Caki2 (cell line): ENCODE measurements around the gene GULP1. TPM values are rescaled to one million over a fixed set of nuclear protein-coding genes. Genes with fewer than 3 reads are reported as not detected.

ENCODE experiments used
- DNase-seq: peaks from one replicate; pipeline ENCODE4 v3.0.0-alpha.2; 2015; ENCODE audit warnings: low read depth
- in situ Hi-C: cut with HindIII; loops from 2 replicates; pipeline ENCODE4 v1.10.0; 2016; ENCODE audit warnings: low sequenced_read_pairs, low pct_unique_long_range_greater_than_20kb, mixed read lengths
- total RNA-seq: library from RNA; depleted of rRNA; stranded (reverse); fragments of >200 nt; shearing (Covaris generic); gene quantifications from 2 replicates; pipeline ENCODE4 v1.2.3, GENCODE V29; 2014; ENCODE audit warnings: low replicate concordance

Gene GULP1
- total RNA-seq, 1 experiment from 2014 or later, result 144 TPM

DNA sequence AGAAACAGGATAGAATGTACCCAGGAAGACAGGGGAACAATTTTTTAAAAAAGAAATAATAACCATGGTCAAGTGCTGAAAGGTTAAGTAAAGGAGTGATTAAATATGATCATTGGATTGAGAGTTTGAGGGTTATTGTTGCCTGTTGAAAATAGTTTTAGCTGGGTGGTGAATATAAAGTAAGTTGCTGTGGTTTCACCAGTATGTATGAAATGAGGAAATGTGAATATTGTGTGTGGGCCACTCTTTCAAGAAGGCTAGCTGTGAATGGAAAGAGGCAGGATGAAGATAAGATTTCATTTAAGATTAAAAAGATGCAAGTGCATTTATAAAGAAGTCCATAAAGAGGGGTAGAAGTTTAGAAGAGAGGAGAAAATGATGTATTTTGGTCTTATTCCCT lies 53.8 kb downstream of the GULP1 start:
- in situ Hi-C loops, result no loop called here
- DNase-seq, result no peak

DNA sequence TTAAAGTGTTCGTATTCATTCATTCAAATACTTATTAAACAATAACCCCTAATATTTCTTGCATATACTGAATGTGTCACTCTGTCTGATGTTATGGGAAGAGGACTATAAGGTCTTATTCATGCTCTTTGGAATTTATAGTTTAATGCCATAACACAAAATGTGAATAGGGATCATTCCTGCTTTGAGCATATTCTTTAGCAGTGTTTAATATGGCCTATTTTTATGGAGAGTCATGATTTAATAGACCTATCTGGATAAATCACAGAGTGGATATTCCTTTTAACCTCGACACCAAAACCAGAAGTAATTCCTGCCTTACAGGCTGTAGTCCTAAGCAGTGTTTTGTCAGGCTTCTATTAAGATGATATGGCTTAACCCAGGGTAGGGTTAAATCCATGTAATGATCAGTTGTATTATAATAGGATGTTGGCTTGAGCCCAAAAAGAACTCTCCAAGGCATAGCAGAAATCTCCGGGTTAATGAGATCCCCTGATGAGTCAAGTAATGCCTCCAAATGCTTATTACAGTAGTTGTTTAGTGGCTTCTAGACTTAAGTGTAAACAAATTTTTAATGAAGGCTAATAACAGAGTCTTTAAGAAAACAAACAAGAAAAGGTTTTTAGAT lies 54.3 kb downstream of the GULP1 start:
- DNase-seq, result no peak
- in situ Hi-C loops, result no loop called here

DNA sequence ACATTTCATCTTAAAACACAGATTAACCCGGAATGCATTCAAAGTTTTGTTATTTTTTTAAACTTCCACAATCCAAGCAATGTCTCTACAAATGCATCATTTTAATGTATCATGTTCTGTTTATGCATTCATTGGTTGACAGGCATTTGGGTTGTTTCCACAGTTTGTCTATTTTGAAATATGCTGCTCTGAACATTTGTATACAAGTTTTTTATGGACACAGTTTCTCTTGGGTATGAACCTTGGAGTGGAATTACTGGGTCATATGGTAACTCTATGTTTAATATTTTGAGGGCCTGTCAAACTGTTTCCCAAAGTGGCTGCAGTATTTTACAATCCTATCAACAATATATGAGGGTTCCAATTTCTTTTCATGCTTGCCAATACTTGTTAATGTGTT lies 57.3 kb downstream of the GULP1 start:
- in situ Hi-C loops, result no loop called here
- no peak for DNase-seq

DNA sequence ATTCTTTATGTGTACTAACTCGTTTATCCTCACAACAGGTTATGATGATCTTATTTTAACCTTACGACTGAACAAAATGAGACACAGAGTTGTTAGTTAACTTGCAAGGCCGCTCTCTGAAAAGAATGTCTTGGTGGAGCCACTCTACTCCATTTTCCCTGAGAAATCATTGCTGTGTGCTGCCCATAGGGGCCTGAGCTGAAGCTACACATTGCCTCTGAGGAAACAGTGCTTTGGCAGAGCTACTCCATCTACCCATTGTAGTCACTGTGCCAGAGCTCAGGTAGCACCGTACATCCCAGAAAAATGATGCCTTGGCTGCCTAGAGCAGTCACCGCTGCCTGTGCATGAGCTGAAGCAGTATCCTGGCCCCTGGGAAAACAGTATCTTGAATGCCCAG lies 61.6 kb downstream of the GULP1 start:
- no peak for DNase-seq
- in situ Hi-C loops, result no loop called here

DNA sequence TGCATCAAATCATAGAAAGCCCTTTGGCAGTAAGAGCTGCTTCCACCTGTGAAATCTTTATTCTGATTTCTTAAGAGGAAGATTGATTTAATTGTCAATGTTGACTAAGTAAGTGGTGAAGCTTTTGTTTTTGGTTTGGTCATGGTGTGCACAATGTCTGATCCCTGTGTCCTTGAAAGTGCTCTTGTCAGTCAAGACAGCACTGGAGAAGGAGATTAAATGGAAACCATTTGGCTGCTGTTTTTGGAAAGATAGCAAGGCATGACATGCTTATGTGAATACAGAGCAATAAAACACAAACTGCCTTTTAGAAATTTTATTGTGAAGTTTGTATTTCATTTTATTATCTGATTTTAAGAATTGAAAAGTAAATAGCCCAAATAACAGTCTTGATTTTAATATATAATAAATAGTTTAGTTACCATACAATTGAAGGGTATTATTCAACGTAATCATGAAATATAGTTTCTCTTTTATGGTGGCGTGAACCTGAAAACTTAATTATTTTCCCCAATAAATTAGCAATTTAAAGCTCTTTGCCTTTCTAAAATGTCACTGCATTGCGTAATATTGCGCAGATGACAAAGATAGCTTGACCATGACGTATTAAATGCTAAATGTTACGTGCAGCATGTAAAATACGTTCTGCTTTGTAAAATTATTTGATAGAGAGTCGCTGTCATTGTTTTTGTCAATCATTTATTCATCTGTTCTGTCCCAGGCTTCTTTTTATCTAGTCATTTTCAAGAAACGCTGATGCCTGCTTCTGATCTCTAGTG lies 69.0 kb downstream of the GULP1 start:
- in situ Hi-C loops, result no loop called here

DNA sequence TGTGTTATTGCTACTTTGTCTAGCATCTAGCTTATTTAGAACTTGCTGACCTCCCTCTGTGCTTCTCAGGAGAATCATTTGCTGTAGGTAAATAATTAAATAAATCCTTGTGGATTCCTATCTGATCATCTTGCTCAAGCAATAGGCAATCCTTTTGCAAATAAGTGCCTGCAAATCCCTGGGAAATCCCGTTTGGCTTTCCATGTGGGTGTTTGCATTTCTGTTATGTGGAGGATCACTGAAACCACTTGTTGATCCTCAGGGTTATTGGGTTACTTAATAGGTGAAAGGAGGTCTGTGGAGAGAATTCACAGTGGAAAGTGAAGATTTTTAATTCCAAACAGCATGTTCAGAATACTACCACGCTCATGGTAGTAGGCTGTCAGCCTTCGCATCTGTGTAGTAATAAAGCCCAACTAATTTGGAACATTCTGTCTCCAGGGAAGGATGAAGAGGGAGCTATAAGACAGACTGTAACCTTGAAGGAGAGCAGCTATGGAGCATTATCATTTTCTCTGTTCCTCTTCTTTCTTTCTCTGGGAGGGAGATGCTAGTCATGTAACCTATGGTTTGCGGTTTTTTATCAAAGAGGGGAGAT lies 72.5 kb downstream of the GULP1 start:
- DNase-seq, result peak; percentile 41
- in situ Hi-C loops, result no loop called here

More for the DNA sequence above, 69.0 kb downstream of the GULP1 start:
- DNase-seq, result no peak

DNA sequence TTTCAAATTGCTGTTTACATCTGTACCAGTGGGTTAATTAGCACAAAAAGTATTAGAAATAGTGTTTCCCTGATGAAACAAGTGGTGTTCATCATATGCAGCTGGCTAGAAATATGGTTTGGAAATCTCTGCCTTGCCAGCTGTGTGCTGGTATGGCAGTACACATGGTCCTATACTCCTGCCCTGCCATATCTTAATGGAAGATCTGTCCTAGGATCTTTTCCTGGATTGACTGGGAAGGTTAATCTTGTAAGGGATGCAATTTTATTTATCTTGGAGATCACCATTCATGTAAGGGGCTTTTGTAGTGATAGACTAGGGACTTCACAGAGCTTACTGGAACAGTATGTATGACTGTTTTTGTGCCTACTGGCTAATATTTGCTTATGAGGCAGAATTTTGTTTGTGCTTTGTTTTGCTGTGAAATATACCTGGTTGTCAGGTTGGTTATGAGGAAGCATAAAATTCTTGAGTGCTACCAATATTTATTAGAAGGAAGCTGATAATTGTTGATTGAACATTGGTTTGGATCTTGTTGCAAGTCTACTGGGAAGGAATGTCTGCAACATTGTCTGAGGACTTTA lies 73.5 kb downstream of the GULP1 start:
- no peak for DNase-seq

DNA sequence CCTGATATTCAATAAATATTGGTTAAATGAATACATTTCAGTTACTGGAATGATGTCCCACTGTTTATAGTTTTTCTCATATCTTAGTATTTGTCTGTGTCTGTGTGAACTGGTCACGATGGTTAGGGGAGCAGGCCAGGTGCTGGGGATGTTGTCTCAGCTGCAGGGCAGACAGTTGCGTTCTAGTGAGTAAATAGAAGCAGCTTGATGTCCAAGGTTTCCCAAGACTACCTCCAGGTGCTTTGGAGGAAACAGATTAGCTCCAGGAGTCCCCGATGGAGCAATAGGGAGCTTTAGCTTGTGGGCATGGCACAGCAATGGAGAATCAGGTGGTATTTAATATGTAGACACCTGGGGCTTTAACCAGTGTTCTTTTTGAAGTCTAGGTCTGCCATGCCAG lies 75.5 kb downstream of the GULP1 start:
- in situ Hi-C loops, result no loop called here
- DNase-seq, result no peak

More for the DNA sequence above, 73.5 kb downstream of the GULP1 start:
- in situ Hi-C loops, result no loop called here

DNA sequence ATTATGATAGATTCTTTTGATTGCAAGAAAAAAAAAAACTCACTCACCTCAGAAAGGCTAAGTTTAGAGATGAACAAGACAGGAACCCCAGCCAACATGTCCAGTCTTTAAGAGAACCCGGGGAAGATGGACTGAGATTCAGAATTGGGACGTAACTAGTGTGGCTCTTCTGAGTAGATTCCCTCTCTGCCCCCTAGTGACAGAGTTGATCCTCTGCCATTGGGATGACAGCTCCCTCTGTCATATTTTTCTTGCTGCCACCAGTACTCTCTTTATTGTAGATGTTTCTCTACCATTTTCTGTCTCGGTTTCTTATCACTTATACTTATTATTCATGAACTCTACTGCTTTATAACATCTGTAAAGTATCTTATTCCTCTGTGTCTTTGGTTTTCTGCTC lies 77.7 kb downstream of the GULP1 start:
- in situ Hi-C loops, result no loop called here

DNA sequence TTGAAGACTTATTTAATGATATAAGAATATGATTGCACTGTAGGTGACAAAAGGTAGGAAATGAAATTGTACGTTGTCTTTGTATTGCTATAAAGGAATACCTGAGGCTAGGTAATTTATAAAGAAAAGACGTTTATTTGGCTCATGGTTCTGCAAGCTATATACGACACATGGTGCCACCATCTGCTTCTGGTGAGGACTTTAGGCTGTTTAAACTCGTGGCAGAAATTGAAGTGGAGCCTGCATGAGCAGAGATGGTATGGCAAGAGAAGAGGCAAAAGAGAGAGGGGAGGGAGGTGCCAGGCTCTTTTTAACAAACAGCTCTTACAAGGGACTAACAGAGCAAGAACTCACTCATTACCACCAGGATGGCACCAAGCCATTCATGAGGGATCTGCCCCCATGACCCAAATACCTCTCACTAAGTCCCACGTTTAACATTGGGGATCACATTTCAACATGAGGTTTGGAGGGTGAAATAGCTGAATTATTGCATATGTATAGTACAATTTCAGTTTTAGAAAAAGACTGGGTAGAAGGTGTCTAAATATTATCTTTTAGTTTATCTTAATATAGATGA lies 86.8 kb downstream of the GULP1 start:
- in situ Hi-C loops, result no loop called here
- no peak for DNase-seq

More for the DNA sequence above, 77.7 kb downstream of the GULP1 start:
- DNase-seq, result peak; percentile 22

DNA sequence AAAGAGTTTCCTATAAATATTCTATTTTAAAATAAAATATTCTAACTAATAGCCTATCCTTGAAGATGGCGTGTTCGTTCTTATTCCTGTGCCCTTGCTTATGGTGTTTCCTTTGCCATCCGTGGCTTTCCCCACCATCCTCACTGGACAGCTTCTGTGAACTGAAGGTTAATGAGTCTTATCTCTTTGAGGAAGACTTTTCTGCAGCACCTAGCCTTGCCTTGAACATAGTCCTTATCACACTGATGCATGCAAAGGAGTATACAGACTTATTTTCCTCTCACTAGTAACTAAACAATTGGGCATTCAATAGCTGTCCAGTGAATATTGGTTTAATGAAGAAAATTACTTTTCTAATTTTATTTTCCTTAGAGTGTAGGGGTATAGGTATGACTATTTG lies 88.1 kb downstream of the GULP1 start:
- in situ Hi-C loops, result no loop called here
- DNase-seq, result no peak

DNA sequence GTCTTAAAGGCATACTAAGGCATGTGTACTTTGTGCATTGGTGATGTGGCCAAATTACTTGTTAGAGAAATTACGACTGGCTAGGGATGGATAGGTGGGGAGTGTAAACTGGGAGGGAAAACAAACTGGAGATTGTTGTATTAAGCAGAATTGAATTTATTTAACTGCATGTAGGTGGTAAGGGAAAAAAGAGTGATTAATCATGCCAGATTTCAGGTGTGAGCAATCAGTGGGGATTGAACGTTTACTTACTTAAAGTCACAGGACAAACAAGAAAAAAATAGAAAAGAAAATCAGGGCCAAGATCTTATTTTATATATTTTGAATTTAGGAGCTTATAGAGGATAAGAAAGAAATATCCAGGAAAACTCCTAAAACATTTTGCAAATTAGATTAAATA lies 88.6 kb downstream of the GULP1 start:
- in situ Hi-C loops, result no loop called here
- DNase-seq, result peak; percentile 17

DNA sequence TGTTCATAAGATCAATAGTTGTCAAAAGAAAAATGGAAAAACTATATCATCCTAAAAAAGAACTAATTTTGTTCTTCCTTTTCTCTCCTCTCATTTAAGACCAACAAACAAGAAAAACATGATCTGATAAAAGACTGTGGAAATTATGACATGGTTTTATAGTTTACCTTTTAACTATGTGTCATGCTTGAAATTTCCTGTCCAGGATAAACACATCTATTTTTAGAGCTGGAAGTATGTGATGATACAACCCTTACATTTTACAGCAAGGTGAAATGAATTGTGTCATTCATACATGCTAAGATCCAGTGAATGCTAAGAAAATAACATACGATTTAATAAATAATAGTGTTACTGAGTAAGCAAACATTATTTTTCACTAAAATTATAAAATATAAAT lies 89.9 kb downstream of the GULP1 start:
- in situ Hi-C loops, result no loop called here
- DNase-seq, result peak; percentile 76

DNA sequence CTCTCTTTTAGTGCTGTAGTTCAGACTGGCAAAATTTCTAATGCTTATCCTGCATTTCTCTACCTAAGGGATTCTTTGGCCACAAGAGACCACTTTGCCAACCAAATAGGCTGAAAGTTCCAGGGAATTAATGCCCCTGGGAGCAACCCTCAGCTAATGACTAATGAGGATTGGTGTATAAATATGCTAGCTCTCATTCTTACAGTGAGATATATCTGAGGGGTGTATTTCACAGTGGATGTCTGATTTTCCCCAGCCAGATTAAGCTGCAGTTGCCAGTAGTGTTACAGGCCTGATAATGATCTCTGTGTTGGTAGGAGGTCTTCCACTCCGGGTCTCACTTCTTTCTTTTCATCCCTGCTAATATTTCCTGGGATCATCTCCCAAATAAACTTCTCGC lies 90.4 kb downstream of the GULP1 start:
- no peak for DNase-seq
- in situ Hi-C loops, result no loop called here

DNA sequence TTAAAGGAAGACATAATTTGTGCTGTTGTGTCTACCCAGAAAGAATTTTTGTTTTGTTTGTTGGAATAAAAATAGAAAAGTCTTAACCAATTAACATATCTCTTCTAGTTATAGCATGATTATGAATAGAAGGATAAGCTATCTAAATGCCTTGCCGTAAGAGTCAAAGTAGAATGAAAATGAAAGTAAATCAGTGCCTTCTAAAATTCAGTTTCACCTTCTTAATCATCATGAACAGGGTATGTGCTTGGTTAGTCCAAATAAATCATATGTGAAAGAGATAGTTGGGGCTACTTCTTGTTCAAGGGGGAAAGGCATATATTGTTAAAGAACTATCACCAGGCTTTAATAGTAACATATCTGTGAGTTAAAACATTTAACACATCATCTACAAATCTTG lies 91.5 kb downstream of the GULP1 start:
- in situ Hi-C loops, result no loop called here
- no peak for DNase-seq

DNA sequence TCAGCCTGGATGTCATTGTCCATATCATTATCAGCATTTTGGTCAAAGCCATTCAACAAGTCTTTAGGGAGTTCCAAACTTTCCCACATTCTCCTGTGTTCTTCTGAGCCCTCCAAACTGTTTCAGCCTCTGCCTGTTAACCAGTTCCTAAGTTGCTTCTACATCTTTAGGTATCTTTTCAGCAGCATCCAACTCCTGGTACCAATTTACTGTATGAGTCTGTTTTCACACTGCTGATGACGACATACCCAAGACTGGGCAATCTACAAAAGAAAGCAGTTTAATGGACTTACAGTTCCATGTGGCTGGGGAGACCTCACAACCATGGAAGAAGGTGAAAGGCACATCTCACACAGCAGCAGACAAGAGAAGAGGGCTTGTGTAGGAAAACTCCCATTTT lies 94.2 kb downstream of the GULP1 start:
- in situ Hi-C loops, result no loop called here
- no peak for DNase-seq

DNA sequence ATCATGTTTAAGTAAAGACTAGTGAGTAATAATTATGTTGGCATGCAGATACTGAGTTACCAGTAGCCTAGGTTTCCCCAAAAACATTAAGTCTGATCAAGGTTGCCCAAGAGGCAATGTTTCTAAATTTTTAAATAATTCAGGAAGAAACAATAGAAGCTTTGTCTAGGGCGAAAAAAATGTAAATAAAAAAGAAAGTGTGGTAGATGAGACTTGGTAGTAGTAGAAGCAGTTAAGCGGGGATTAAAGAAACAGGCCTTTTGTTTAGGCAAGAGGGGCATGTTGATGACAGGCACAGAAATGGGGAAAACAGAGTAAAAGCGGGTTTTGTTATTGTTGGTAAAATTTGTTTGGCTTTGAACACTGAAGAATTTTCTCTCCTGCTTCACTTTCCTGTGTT lies 97.2 kb downstream of the GULP1 start:
- no peak for DNase-seq
- in situ Hi-C loops, result no loop called here

DNA sequence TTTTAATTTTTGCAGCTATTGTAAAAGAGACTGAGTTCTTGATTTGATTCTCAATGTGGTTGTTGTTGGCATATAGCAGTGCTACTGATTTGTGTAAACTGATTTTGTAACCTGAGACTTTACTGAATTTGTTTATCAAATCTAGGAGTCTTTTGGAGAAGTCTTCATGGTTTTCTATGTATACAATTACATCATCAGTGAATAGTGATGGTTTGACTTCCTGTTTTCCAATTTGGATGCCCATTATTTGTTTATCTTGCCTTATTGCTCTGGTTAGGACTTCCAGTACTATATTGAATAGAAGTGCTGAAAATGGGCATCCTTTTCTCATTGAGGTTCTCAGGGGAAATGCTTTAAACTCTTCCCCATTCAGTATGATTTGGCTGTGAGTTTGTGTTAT lies 99.7 kb downstream of the GULP1 start:
- DNase-seq, result no peak
- in situ Hi-C loops, result no loop called here

DNA sequence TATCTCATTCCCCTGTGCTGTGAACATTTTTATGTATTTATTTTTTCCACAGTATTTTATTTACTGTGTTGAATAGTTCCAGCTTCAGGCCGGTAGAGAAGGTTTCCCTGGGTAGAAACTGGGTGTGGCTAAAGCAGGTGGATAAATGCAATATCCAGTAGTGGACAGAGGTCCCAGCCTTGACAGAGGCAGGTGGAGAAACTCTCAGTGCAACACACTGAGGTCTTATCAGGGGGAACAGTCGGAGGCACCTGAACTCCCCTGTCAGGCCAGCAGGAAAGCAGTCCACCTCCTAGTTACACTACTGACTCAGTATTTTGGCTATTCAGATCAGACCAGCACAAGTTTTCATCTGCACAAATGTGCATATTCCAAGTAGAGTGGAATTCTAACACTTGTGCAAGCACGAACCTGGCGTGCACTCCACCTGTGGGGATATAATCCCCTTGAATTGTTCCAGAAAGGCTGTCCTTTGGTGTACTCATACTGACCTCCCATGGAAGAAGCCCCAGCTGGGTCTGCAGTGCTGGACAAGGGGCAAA lies 103.3 kb downstream of the GULP1 start:
- in situ Hi-C loops, result no loop called here
- DNase-seq, result no peak
